ENCODE measurements around the gene ANXA2. TPM values are rescaled to one million over a fixed set of nuclear protein-coding genes. Genes with fewer than 3 reads are reported as not detected.
"Not testable (repeated sequence)": the region's sequence is repeated elsewhere in the genome, so short reads cannot be mapped to it uniquely, and the experiment has no call there.

ANXA2 gene
- total RNA-seq, 2 donors from 2014 or later, result 752 to 812 TPM

DNA sequence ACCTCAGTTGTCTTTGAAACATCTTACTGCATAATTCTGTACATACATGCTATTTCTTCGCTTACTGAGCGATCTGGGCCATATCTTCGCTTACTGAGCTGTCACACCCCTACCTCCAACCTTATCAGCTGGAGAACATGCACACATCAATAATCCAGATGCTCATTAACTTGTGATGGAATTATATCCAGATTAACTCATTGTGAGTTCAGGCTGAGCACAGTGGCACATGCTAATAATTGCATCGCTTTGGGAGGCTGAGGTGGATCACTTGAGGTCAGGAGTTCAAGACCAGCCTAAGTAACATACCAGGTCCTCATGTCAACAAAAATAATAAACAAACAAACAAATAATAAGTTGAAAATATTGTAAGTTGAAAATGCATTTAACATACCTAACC, 19.3 kb upstream of the ANXA2 start:
- ATAC-seq (ENCODE audit: insufficient number of reproducible peaks, low FRiP score, low read depth) (no peak), DNase-seq (ENCODE audit: low spot score) (no peak)
- no peaks in the 10 kb centered on the region for H3K27me3 ChIP-seq (replicated peaks; ENCODE audit: insufficient read depth)
- H3K4me3 ChIP-seq, result no peak overlapping the region
- H3K9me3 ChIP-seq, result no peaks in the 10 kb centered on the region
- no peak overlapping the region for H3K27ac ChIP-seq
- peaks cover 17 to 37% of the 10 kb centered on the region in 2 donors for H3K4me1 ChIP-seq (ENCODE audit: control insufficient read depth in 1 of 2, low read depth in 2 of 2)
- TF ChIP-seq, protein P1, sequence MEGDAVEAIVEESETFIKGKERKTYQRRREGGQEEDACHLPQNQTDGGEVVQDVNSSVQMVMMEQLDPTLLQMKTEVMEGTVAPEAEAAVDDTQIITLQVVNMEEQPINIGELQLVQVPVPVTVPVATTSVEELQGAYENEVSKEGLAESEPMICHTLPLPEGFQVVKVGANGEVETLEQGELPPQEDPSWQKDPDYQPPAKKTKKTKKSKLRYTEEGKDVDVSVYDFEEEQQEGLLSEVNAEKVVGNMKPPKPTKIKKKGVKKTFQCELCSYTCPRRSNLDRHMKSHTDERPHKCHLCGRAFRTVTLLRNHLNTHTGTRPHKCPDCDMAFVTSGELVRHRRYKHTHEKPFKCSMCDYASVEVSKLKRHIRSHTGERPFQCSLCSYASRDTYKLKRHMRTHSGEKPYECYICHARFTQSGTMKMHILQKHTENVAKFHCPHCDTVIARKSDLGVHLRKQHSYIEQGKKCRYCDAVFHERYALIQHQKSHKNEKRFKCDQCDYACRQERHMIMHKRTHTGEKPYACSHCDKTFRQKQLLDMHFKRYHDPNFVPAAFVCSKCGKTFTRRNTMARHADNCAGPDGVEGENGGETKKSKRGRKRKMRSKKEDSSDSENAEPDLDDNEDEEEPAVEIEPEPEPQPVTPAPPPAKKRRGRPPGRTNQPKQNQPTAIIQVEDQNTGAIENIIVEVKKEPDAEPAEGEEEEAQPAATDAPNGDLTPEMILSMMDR (IDR thresholded peaks at IDR 0.05), result no peak
- no peaks in the 10 kb centered on the region for H3K36me3 ChIP-seq

DNA sequence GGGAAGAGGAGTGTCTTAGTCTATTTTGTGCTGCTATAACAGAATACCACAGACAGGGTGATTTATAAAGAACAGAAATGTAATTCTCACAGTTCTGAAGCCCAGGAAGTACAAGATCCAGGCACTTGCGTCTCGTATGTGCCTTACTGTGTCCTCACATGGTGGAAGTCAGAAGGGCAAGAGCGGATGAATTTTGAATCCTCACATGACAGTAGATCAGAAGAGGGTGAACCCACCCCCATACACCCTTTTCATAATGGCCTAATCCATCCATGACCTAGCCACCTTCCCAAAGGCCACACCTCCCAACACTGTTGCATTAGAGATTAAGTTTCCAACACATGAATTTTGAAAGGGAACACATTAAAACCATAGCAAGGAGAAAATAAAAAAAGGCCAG, 18.7 kb upstream of the ANXA2 start:
- no peaks in the 10 kb centered on the region for H3K36me3 ChIP-seq
- H3K27ac ChIP-seq, result no peak overlapping the region
- H3K9me3 ChIP-seq, result no peaks in the 10 kb centered on the region
- ATAC-seq (ENCODE audit: insufficient number of reproducible peaks, low FRiP score, low read depth), result no peak
- no peak for DNase-seq (ENCODE audit: low spot score)
- H3K4me1 ChIP-seq (ENCODE audit: control insufficient read depth in 1 of 2, low read depth in 2 of 2), result peaks cover 15 to 31% of the 10 kb centered on the region in 2 donors
- no peak overlapping the region for H3K4me3 ChIP-seq
- TF ChIP-seq, protein P1 (IDR thresholded peaks at IDR 0.05), result no peak
- H3K27me3 ChIP-seq (replicated peaks; ENCODE audit: insufficient read depth), result no peaks in the 10 kb centered on the region

DNA sequence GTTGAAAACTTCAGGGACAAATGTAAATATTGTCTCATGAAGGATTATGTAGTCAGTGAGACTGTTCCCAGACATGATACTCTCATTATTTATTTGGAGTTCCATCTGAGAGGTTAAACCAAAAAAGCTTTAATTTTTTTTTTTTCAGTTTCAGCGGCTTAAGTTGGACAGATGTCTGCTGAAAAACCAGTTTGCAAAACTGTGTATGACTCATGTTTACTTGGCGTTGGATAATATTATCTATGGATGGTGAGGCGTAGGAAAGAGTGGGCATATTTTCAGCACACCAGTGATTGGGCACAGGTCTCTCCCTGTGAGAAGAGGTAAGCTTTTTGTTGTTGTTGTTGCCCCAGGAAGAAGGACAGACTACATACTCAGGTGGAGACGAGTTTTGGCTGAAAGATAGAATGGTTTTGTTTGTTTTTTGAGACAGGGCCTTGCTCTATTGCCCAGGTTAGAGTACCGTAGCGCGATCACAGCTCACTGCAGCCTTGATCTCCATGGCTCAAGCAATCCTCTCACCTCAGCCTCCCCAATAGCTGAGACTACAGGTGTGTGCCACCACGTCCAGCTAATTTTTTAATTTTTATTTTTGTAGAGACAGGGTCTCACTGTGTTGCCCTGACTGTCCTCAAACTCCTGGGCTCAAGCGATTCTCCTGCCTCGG, 16.4 kb upstream of the ANXA2 start:
- no peaks in the 10 kb centered on the region for H3K27me3 ChIP-seq (replicated peaks; ENCODE audit: insufficient read depth)
- no peaks in the 10 kb centered on the region for H3K9me3 ChIP-seq
- H3K27ac ChIP-seq, result peak overlapping the region; percentile 34 to 61
- no peaks in the 10 kb centered on the region for H3K36me3 ChIP-seq
- no peak for ATAC-seq (ENCODE audit: insufficient number of reproducible peaks, low FRiP score, low read depth)
- DNase-seq (ENCODE audit: low spot score), result no peak
- TF ChIP-seq, protein P1 (IDR thresholded peaks at IDR 0.05), result no peak
- H3K4me1 ChIP-seq (ENCODE audit: control insufficient read depth in 1 of 2, low read depth in 2 of 2), result peaks cover 15 to 20% of the 10 kb centered on the region in 2 donors
- no peak overlapping the region for H3K4me3 ChIP-seq

DNA sequence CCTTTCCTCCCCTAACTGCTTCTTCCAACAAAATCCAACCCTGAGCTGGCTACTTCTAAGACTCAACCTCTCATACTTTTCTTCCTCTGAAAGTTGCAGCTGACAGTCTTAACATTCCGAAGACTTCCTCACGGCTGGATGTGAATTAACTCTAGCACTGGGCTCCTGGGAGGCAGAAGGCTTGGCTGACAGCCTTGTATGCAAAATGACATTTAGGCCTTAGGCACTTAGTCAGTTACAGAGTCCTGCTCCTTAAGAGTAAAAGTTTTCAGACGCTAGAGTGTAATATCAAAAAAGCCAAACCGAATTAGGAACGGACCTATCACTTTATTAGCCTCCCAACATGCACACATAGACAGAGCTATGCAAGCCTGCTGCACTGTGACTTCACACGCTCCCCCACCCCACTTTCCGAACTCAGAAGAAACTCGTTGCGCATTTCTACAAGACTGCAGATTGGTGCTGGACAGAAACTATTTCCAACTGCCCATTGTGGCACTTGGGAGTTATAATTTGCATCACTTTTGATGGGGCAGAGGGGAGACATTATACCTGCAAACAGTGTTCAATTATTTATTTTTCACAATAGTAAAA, 15.5 kb upstream of the ANXA2 start:
- Histone ChIP-seq H3K4me3 (no peak overlapping the region), H3K4me1 (ENCODE audit: control insufficient read depth in 1 of 2, low read depth in 2 of 2) (peaks cover 15 to 23% of the 10 kb centered on the region in 2 donors), H3K36me3 (no peaks in the 10 kb centered on the region), H3K27ac (peak overlapping the region; percentile 42 to 61), H3K9me3 (no peaks in the 10 kb centered on the region), H3K27me3 (replicated peaks; ENCODE audit: insufficient read depth) (no peaks in the 10 kb centered on the region)
- ATAC-seq (ENCODE audit: insufficient number of reproducible peaks, low FRiP score, low read depth) (no peak), DNase-seq (ENCODE audit: low spot score) (no peak)
- TF ChIP-seq, protein P1 (IDR thresholded peaks at IDR 0.05), result no peak

DNA sequence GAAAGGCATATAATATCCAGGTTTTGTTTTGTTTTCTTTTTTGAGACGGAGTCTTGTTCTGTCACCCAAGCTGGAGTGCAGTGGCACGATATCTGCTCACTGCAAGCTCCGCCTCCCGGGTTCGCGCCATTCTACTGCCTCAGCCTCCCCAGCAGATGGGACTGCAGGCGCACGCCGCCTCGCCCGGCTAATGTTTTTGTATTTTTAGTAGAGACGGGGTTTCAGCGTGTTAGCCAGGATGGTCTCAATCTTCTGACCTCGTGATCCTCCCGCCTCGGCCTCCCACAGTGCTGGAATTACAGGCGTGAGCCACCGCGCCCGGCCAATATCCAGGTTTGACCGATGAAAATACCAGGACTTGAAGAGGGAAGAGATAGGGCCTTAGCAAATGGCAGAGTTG, 15.0 kb upstream of the ANXA2 start:
- Histone ChIP-seq H3K27ac (peak overlapping the region; percentile 42 to 61), H3K4me1 (ENCODE audit: control insufficient read depth in 1 of 2, low read depth in 2 of 2) (peaks cover 17 to 28% of the 10 kb centered on the region in 2 donors)
- not testable (repeated sequence) for H3K27me3 ChIP-seq (replicated peaks; ENCODE audit: insufficient read depth); DNase-seq (ENCODE audit: low spot score); H3K9me3 ChIP-seq; ATAC-seq (ENCODE audit: insufficient number of reproducible peaks, low FRiP score, low read depth); H3K4me3 ChIP-seq; H3K36me3 ChIP-seq

Data from thoracic aorta (tissue), 2 donors.